Measurements from ENCODE around the gene RAPGEFL1.

The RAPGEFL1 gene

DNA sequence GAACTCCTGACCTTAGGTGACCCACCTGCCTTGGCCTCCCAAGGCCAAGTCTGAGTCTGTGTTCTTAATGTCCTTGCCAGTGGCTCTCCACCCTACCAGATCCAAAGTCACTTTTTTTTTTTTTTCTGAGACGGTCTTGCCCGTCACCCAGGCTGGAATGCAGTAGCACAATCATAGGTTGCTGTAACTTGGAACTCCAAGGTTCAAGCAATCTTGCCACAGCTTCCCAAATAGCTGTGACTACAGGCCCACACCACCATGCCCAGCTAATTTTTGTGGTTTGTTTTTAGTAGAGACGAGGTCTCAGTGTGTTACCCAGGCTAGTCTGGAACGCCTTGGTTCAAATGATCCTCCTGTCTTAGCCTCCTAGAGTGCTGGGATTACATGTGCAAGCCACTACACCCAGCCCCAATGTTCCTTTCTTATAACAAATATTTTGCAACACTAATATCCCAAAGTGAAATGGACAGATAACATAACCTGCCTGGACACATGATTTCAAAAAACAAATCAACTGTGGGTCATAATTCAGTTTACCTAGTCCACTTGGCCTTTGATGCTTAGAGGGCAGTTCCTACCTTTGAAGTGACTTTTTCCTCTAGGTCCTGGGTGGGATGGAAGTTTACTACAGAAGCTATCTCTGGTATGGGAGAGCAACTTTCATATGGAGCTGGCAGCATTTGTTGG, 4.0 kb upstream of the RAPGEFL1 start:
- no peak for DNase-seq (ENCODE audit: low read depth, low spot score)
- no peak overlapping the region for H3K4me3 ChIP-seq (ENCODE audit: low read length)

DNA sequence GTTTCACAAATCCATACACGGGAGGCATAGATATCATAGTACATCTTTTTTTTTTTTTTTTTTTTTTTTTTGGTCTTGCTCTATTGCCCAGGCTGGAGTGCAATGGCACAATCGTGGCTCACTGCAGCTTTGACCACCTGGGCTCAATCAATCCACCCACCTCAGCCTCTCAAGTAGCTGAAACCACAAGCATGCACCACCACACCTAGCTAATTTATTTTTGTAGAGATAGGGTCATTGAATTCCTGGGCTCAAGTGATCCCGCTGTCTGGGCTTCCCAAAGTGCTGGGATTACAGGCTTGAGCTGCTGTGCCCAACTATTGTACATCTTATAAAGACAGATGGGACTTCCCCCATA, 3.5 kb upstream of the RAPGEFL1 start:
- no peak for DNase-seq (ENCODE audit: low read depth, low spot score)
- no peak overlapping the region for H3K4me3 ChIP-seq (ENCODE audit: low read length)

DNA sequence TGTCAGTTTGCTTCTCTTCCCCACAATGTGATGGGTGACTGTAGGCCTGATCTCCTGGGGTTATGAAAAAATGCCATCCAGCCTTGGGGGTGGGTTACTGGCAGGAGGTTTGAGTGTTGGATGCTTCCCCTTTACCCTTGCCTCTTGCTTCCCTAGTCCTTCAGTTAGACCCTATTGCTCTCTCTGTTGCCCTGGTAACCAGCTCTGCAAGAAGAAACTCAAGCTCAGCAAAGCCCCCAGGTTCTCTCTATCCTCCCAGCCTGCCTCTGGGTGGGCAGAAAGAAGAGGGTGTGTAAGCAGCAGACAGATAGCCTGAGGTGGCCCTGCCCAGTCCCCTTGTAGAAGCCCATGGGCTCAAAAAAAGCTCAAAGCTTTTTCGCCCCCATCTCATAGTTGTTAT, 2.8 kb upstream of the RAPGEFL1 start:
- no peak for DNase-seq (ENCODE audit: low read depth, low spot score)
- no peak overlapping the region for H3K4me3 ChIP-seq (ENCODE audit: low read length)

DNA sequence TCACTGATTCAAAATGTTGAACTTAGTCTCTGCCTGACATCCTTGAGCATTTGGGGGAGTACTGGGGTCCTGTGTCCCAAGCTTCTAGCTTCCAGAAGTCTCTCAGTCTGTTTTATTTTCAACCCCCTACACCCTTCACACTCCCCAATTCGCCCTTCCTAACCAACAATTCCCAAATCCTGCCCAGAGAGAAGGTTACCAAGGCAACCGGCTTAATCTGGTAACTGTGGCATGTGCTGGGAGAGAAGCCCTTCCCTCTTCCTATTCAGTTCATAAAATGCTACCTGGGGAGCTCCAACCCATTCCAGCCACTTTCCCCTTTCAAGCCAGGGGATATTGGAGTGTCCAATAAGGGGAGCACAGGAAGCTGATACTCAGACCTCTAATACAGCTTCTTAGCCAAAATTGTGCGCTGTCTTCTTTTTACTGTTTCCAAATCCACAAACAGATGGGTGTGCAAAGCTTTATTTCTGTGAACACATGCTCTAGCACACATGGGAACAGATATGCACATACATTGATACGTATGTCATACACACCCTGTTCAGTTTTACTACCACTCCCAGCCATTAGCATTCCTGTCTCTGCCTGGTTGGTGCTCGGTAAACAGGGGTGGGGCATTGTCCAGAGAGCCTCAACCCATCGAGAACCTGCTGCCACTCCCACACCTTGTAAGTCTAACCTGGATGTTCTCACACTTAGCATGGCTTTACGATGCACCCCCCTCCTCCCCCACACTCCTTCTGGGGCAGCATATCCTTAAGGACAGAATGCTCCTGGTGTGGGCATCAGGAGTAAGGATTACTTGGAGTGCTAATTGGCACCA, 1.1 kb upstream of the RAPGEFL1 start:
- DNase-seq (ENCODE audit: low read depth, low spot score) = no peak
- H3K4me3 ChIP-seq (ENCODE audit: low read length) = no peak overlapping the region

DNA sequence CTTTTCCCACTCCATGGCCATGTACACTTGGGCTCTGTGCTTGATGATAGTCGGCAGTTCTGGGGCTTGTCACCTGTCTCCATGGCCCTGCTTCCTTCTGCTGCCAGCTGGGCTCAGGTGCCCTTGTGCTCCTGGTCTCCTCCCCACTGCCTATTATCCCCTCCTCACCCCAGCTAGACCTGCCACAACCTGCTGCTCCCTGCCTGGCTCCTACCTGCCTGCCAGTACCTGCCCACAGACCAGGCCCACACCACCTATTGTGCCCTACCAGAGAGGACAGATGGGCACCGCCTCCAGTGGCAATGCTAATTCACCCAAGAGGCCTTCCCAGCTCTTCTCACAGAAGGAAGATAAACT, 538 bp upstream of the RAPGEFL1 start:
- no peak overlapping the region; the same call in 1 of the 2 replicates for H3K4me3 ChIP-seq (ENCODE audit: low read length)
- DNase-seq (ENCODE audit: low read depth, low spot score) = no peak

DNA sequence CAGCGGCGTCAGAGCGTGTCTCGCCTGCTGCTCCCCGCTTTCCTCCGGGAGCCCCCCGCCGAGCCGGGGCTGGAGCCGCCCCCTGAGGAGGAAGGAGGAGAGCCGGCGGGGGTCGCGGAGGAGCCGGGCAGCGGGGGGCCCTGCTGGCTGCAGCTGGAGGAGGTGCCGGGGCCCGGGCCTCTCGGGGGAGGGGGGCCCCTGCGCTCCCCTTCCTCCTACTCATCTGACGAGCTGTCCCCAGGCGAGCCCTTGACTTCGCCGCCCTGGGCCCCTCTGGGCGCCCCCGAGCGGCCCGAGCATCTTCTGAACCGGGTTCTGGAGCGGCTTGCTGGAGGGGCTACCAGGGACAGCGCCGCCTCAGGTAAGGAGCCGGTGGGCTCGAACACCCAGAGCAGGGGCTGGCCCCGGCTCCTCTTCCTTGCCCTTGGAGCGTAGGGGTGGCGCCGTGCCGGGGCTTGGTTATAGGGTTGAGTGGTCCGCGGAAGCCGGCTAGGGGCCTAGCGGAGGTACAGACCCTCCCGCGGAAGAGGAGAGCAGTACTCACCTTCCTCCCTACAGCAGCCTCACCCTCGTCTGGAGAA, 841 bp downstream of the RAPGEFL1 start:
- no peak overlapping the region for H3K4me3 ChIP-seq (ENCODE audit: low read length)
- DNase-seq (ENCODE audit: low read depth, low spot score) = no peak

DNA sequence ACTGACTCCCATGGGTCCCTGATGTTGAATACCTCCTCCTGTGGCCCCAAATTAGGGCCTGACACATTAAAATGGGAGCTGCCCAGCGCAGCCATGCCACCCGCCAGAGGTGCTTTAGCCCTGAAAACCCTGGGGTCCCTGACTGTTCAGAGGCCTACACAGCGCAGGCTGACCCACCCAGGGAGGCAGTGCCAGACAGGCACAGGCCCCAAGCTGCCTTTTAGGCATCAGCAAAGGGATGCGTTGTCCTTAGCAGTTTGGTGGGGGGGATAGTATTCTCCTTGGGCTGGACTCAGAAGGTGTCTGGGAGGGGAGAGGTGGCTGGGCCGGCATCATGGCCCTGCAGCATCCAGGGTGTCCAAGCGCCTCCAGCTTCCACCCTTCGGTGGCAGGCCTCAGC, 1.4 kb downstream of the RAPGEFL1 start:
- no peak for DNase-seq (ENCODE audit: low read depth, low spot score)
- no peak overlapping the region for H3K4me3 ChIP-seq (ENCODE audit: low read length)

DNA sequence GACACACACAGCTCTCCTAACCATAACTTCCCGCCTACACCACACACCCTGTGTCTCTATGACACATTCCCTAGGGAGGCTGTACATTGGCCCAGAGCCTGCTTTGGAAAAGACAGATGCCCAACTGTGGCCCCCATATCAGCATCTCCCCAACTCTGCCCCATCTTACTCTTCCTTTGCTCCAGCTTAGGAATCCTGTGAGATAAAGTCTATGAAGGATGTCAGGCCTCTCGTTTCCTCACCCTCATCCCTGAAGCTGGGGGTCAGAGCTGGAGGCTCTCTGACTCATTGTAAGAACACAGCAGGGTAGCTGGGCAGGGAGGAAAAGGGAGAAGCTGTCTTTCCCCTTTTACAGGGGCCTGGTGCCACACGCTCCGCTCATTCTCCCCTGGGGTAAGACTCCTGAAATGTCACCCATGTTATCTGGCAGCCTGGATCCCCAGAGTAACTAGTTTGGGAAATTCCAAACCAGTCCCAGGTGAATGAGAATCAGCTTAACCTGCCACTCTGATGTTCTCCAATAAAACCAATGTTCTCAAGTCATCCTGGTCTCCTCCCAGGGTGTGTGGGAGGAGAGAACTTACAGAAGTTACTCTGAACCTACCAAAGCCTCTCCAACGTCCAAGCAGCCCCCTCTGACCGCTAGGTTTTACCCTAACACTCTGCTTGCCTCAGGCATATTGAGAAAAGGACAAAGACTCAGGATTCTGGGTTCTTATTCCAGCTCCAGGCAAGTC, 2.8 kb downstream of the RAPGEFL1 start:
- H3K4me3 ChIP-seq (ENCODE audit: low read length) = no peak overlapping the region
- no peak for DNase-seq (ENCODE audit: low read depth, low spot score)

DNA sequence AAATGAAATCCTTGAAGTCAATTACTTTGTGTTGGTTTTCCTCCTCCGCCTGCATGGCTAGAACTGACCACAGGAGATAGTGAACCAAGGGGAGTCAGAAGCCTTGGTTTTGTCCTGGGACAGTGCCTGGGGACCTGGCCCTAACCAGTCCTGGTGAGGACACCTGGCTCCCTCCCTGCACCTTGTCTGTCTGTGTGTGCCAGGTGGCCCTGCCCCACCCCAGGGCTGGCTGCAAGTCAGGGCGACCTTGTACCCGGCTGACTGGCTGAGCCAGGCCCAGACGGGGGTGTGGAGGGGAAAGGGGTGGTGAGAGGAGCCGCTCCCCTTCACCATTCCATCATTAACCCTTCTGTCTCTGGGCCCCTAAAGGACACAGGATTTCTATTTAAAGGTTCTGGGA, 3.4 kb downstream of the RAPGEFL1 start:
- no peak for DNase-seq (ENCODE audit: low read depth, low spot score)
- H3K4me3 ChIP-seq (ENCODE audit: low read length) = no peak overlapping the region

DNA sequence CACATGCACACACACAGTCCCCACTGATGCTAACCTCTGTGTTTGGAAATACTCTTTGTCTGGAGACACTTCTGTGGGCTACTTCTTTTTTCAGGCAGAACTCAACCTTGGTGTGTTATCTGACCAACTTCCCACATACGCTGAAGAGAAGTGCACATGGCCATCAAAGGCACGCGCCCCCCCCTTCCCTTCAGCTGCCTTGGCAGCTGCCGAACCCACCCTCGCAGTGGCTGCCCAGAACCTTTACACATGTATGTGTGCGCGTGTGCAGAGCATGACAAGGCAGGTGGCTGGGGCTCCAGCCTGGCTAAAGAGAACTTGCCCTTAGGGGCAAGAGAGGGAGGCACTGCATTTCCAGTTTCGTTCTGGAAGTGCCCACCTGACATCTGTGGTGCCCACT, 3.9 kb downstream of the RAPGEFL1 start:
- no peak for DNase-seq (ENCODE audit: low read depth, low spot score)
- no peak overlapping the region for H3K4me3 ChIP-seq (ENCODE audit: low read length)

DNA sequence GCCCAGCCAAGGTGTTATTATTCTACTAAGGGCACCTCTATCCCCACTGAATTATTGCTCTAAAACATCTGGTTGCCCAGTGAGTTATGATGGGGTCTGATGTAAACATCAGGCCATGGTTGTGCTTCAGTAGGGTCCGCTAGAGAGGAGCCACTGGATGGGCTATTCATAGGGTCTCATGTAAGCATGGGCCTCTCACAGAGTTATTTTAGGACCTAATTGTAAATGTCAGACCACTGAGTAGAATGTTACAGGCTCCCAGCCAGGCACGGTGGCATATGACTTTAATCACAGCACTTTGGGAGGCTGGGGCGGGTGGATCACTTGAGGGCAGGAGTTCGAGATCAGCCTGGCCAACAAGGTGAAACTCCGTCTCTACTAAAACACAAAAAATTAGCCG, 5.3 kb downstream of the RAPGEFL1 start:
- no peak overlapping the region for H3K4me3 ChIP-seq (ENCODE audit: low read length)
- no peak for DNase-seq (ENCODE audit: low read depth, low spot score)

DNA sequence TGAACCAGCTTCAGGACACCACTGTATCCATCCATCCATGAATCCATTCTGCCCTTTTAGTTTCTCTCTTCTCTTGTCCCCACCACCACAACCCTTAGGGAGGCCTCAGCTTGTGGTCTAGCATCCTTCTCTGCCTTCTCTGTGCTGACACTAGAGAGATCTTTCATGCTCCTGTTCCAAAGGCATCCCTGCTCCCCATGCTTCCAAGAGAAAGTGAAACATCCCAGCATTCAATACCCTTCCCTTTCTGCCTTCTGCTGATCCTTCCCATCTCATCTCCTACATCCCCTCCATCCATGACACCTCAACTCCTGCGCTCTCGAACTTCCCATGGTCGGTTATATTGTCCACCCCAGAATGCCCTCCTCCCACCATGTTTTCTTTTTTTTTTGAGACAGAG, 10.0 kb downstream of the RAPGEFL1 start:
- no peak overlapping the region for H3K4me3 ChIP-seq (ENCODE audit: low read length)
- no peak for DNase-seq (ENCODE audit: low read depth, low spot score)

DNA sequence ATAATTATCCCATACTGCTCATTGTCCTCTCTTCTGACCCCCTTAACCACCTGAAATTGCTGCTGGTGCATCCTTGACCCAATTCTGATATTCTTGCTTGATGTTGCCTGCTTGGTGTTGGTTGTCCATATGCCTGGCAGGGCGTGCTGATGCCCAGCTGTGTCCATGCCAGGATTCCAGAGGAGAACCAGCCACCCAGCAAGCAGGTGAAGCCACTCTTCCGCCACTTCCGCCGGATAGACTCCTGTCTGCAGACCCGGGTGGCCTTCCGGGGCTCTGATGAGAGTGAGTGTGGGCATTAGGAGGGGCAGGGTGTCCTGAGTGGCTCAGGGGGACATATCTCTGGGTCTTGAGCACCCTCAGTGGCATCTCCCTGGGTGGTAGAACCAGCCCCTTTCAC, 11.4 kb downstream of the RAPGEFL1 start:
- H3K4me3 ChIP-seq (ENCODE audit: low read length) = no peak overlapping the region
- no peak for DNase-seq (ENCODE audit: low read depth, low spot score)

DNA sequence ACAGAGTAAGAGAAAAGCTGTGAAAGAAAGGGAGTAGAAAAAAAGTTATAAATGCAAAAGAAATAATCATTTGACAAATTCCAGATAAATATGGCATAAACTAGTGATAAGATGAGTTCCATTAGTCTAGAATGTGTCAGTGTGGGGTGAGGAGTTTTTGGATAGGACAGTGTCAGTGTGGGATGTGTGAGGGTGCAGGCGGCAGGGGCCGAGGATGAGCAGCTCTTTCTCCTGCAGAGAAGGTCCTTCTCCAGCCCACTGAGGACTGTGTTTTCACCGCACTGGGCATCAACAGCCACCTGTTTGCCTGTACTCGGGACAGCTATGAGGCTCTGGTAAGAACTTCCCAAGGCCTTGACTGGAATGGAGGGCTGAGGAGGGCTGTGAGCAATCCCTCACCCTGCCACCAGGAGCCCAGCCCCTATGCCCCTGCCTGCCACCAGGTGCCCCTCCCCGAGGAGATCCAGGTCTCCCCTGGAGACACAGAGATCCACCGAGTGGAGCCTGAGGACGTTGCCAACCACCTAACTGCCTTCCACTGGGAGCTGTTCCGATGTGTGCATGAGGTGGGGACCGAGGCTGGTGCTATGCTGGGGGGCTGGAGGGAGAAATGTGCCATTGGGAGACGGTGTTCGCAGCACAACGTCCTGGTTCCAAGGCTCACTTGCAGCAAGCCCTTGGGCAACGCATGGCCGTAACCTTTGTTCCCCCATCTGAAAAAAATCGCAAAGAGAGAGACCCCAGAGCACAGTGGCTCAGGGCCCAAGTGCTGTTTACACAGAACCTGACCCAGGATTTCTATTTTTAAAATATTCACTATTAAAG, 13.1 kb downstream of the RAPGEFL1 start:
- no peak overlapping the region for H3K4me3 ChIP-seq (ENCODE audit: low read length)
- peak; percentile 30 for DNase-seq (ENCODE audit: low read depth, low spot score)

DNA sequence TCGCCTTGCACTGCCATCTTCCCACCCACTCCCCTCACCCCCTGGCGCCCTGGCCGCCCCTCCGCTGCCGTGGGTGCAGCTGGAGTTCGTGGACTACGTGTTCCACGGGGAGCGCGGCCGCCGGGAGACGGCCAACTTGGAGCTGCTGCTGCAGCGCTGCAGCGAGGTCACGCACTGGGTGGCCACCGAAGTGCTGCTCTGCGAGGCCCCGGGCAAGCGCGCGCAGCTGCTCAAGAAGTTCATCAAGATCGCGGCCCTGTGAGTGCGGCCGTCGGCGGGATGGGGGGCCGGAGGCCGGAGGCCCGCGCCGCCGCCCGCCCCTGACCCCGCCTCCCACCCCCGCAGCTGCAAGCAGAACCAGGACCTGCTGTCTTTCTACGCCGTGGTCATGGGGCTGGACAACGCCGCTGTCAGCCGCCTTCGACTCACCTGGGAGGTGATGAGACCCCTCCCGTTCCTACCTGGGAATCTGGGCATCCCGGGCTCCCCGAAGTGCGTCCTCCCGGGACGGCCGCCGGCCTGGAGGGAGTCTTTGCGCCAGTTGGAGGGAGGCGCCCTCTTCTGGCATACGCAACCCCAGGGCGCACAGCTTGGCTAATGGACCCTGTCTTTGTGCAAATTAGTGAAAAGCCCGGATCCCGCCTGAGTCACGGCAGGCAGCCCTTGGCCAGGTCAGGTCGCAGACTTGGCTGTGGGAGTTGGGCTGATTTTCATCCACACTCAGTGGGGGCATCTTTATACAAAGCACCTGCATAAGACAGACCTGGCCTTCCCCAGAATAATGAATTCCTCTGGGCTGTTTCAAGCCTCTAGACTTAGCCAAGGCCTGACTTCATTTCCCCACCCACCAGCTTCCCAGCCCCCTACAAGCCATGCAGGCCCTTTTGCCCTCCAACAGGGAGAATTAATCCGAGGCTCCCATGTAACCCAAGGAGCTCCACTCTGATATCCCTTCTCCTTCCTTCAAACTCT, 14.3 kb downstream of the RAPGEFL1 start:
- peak overlapping the region; percentile 56 for H3K4me3 ChIP-seq (ENCODE audit: low read length)
- DNase-seq (ENCODE audit: low read depth, low spot score) = peak; percentile 43

DNA sequence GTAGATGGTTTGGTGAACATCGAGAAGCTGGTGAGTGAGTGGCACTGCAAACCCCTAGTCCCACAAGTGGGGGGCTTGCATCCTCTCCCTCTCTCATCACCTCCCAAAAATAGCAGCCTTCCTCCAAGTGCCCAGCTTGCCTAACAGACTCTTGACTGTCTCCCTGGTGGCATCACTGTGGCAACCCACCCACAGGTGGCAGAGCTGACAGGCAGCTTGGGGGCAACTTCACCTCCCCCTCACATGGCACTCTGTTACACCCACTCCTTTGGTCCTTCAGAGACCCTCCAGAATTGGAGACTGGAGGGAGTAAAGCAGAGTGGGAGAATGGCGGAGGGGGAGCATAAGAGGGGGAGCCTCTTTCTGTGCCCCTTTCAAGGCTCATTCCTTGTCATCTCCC, 15.7 kb downstream of the RAPGEFL1 start:
- no peak overlapping the region for H3K4me3 ChIP-seq (ENCODE audit: low read length)

DNA sequence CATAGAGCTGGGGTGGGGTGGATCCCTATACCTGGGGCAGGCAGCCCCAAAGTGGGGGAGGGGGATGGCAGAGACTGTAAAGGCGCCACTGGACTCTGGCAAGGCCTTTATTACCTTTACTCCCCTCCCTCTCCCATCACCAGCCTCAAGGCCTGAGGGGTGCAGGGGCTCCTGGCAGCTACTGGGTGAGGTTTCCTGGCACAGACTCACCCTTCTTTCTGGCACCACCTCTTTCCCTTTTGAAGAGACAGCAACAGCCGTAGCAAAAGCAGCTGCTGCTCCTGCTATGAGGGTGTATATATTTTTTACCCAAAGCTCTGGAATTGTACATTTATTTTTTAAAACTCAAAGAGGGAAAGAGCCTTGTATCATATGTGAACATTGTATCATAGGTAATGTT, 17.6 kb downstream of the RAPGEFL1 start:
- no peak for DNase-seq (ENCODE audit: low read depth, low spot score)

More for the DNA sequence above, 15.7 kb downstream of the RAPGEFL1 start:
- no peak for DNase-seq (ENCODE audit: low read depth, low spot score)

DNA sequence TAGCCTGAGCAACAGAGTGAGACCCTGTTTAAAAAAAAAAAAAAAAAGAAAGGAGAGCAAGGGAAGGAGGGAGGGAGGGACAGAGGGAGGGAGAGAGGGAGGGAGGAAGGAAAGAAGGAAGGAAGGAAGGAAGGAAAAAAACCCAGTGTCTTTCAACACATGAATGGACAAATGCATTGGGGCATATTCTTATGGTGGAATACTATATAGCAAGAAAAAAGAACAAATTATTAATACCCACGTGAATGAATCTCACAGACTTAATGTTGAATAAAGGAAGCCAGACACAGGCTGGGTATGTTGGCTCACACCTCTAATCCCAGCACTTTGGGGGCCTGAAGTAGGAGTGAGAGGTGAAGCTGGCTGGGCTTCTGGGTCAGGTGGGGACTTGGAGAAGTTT, 20.3 kb downstream of the RAPGEFL1 start:
- DNase-seq (ENCODE audit: low read depth, low spot score) = no peak
- no peak overlapping the region for H3K4me3 ChIP-seq (ENCODE audit: low read length)

More for the DNA sequence above, 17.6 kb downstream of the RAPGEFL1 start:
- H3K4me3 ChIP-seq (ENCODE audit: low read length) = no peak overlapping the region

All from Jurkat, Clone E6-1 (cell line).